ENCODE results near the gene FADS3.
A peak's percentile ranks its signal among the peaks of the same experiment; 100 is the strongest.
"Not testable (repeated sequence)": the region's sequence is repeated elsewhere in the genome, so short reads cannot be mapped to it uniquely, and the experiment has no call there.

FADS3 gene

DNA sequence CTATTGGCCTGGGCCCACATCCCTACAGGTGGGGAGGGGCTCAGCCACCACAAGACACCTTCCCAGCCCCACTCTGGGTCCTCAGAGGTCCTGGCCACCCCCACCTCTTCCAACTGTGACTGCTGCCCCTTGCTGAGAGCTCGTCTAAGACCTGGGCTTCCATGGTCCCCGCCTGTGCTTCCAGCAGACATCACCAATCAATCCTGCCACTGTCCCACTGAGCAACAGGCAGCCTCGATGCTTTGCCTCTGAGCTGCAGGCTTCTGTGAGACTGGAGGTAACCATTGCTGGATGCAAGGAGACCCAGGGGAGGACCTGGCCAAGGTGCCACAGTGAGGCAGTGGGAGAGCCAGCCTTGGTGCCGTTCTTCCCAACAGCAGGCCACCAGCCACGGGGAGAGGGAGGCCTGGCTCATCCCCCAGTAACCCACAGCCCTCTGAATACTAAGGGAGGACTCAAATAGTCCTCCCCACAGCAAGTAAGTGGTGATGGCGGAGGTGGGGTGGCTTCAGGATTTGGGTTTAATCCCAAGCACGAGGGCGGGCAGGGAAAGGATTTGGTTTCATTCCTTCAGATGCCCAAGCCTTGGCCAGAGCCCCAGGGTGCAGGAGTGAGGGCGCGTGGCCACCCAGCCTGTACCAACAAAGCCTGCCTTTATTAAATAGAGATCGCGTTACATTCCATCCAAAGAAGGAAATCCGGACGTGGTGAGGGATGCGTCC, 5.5 kb upstream of the FADS3 start:
- DNase-seq, result no peak

DNA sequence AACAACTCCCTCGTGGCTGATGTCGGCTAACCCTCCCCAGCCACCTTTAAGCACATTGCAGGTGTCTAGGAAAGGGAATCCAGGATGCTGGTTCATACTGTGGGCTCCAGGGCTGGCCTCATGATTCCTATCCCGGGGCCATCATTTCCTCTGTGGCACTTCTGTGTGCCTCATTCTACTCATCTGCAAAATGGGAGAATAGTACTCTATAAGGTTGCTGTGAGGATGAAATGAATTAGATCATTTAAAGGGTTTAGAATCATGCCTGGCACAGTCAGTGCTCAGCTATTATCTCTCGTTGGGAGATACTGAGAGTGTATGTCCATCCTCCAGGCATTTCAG, 4.3 kb upstream of the FADS3 start:
- DNase-seq, result no peak

DNA sequence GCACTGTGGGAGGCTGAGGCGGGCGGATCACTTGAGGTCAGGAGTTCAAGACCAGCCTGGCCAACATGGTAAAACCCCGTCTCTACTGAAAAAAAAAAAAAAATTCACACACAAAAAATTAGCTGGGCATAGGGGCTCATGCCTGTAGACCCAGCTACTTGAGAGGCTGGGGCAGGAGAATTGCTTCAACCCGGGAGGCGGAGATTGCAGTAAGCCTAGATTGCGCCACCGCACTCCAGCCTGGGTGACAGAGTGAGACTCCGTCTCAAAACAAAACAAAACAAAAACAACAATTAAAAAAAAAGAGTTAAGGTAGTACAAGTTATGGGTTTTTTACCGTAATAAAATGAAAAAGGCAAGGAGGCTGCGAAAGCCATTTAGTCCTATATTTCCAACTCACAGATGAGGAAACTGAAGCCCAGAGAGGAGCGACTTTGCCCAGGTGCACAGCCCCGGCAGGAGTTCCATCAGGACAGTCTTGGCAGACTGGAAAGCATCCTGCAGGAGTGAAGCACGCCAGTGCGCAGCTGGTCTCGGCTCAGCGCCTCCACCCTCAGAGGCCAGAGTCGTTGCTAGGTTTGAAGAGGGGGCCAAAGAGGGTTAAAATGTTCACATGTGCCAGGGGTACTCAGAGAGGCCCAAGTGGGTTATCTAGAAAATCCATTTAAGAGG, 3.8 kb upstream of the FADS3 start:
- DNase-seq, result no peak

DNA sequence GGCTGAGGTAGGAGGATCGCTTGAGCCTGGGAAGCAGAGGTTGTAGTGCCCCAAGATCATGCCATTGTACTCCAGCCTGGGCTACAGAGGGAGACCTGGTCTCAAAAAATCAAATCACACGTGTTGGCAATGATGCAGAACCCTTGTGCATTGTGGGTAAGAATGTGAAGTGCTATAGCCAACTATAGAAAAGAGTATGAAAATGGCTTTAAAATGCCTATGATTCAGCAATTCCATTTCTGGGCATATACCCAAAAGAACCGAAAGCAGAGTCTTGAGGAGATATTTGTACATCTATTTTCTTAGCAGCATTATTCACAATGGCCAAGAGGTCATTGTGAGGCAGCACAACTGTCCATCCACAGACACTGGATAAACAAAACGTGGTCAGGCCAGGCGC, 2.6 kb upstream of the FADS3 start:
- DNase-seq, result no peak

DNA sequence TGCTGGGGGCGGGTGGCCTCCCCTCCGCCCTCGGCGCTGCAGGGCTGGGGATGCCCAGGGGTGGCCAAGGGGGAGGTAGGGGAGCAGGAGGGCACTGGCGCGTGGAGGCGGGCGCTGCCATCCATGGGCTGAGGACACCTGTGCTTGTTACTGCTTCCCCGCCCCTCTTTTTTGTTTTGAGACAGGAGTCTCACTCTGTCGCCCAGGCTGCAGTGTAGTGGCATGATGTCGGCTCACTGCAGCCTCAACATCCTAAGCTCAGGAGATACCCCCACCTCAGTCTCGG, 683 bp upstream of the FADS3 start:
- no peak for DNase-seq

DNA sequence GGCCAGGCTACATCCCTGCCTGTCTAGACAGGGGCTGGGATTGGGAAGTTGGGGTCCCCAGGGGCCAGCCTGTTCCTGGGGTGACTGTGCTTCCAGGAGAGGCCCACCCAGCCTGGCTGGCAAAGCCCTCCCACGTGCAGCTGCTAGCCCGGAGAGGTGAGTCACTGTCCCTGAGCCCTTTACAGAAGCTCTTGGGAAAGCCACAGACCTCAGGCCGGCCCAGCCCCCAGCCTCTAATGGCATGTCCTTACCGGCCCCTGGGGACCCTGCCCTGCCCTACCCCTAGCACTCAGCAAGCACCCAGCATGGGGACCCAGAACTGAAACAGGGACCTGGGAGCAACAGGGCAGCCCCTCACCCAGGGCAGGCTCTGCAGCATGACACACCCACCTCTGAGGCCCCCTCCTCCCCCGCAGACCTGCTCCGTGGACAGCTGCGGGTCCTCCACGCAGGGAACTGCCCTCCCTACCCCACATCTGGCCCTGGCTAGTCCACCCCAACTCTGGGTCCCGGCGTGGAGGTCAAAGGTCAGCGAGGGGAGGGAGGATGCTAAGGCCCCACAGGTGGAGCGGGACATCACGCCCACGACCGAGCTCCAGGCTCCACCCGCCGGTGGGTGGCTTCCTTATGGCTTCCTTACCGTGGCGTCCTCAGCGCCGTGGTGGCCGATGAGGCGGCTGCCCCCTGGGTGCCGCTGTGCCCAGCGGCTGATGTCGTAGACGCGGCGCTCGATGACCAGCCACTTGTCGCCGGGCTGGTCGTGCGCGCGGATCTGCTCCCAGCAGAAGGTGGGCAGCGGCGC, 615 bp downstream of the FADS3 start:
- DNase-seq, result no peak

DNA sequence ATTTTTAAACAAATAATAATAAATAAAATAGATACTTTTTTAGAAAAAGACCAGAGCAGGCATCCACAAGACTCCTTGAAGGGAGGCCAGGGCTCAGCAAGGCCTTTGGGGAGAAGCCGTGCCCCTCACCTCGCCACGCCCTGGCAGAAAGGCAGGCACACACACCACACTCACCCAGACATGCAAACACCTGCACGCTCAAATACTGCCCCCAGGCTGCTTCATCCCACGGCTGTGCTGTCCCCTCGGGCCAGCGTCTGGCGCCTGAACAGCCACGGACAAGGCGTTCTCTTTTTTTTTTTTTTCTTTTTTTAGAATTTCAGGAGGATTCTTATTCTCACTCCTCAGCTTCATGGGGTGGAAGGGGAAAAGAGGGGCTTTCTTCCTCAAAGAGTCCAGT, 1.5 kb downstream of the FADS3 start:
- no peak for DNase-seq

DNA sequence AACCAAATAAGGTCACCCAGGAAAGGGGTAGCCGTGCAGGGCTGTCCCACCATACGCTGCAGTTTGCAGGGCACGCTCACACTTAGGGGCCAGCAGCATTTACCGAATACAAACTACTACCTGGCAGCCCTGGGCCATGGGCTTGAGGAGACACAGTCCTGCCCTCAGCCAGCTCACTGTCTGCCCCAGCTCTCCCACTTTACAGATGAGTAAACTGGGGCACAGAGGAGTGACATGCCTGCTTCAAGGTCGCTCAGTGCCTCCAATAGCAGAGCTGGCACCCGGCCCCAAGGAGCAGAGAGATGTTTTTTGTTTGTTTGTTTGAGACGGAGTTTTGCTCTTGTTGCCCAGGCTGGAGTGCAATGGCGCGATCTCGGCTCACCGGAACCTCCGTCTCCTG, 2.8 kb downstream of the FADS3 start:
- DNase-seq, result no peak

DNA sequence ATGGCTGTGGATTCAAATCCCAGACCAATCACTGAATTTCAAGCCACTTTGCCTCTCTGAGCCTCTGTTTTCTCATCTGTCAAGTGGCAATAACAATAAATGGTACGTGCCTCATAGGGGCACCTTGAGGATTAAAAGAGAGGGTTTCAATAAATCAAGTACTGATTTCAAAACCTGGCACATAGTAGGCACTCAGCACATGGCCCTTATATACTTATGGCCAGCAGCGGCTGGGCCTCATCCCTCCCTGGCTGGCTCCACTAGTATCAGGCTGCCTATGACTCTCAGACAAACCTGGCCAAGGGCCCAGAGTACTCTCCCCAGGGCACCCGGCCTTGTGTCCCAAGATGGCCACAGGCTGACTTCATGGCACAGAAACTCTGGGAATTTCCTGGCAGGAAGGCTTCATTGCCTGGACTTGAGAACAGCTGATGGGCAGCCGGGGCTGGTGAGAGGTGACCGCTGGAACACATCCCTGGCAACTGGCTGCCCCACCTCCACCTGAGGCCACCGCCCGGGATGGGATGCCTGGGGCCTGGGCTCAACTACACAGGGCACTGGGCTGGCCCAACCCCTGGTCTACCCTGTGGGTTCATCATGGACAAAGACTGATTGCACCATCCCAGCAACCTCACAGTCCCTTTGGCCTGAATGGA, 3.4 kb downstream of the FADS3 start:
- DNase-seq, result peak; percentile 79

DNA sequence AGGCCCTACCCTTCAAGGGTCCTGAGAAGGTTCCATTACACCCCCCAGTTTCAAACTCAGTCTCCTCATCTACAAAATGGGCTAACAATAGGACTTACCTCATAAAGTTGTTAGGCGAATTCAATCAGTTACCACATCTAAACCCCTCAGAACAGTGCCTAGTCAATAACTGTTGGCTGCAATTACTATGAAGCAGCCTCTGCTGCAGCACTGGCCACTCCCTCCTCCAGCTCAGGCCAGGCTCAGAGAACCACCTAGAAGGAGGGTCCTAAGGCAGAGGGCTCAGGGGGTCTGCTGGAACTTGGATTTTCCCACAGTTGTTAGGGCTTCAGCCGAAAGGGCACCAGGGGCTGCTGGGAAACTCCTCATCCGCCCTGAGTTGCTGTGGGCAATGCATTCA, 4.7 kb downstream of the FADS3 start:
- no peak for DNase-seq

DNA sequence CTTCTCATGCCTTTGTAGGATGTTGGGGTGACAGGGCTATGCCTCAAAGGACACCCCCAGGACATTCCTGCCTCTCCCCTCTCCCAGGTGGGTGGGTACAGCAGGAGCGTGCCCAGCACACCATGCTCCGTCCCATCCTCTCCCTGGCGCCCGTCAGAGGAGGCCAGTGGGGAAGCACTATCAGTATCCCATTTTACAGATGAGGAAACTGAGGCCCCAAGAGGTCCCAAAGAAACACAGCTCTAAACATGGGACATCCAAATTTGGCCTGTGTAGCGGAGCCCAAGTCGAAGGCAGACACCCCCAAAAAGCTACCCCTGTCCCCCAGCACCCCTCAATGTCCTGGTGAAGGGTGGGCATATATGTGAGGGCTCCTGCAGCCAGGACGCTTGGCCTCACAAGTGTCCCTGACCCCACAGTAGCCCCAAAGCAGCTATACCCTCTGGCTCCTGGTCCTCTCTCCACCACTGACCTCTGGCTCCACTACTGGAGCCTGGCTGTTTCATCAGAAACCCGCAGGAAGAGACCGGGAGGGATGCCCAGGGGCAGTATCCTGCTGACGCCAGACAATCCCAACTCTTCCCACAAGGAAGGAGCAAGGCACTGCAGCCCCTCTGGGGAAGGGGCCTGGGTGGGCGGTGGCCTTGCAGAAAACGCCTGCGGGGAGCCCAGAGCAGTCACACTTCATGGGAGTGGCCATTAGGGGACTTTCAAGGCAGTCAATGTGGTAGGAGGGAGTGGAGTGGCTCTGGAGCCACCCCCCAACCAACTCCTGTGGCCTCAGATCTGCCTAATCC, 5.4 kb downstream of the FADS3 start:
- no peak for DNase-seq

DNA sequence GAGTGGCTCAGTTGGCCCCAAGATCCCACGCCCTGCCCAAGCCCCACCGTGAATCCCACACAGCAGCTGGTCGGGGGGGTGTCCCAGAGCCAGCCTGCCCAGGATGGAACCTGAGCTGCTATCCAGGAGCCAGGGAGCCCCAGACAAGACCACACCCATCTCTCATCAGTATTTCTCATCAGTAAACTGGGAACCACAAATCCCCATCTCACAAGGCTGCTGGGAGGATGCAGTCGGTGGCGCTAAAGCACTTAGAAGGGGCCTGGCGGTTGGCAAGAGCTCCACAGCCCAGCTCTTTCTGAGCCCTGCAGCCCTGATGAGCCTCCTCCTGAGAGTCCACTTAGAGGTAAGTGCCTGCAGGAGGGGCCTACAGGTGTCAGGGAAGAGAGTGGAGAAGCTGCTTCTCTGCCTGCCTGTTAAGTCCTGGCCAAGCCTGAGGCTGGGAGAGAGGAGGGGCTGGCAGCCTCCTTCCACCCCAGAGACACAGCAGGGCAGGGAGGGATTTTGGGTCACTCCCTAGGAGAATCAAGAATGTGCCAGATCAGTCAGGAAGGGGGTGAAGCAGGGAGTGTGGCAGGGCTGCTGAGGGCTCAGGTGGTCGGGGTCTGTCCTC, 6.1 kb downstream of the FADS3 start:
- no peak for DNase-seq

DNA sequence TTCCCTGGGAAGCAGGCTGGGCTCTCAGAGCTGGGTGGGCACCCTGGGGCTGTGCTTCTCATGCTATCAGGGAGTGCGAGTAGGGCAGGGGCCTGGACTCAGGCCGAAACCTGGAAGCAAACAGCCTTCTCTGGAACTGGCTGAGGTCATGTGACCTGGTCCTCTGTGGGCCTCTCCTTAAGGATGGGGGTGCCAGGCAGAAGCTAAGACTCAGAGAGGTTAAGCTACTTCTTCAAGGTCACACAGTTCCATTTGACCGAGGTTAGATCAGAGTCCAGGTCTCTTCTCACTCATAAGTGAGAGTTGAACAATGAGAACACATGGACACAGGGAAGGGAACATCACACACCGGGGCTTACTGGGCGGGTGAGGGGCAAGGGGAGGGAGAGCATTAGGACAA, 7.4 kb downstream of the FADS3 start:
- DNase-seq, result no peak

DNA sequence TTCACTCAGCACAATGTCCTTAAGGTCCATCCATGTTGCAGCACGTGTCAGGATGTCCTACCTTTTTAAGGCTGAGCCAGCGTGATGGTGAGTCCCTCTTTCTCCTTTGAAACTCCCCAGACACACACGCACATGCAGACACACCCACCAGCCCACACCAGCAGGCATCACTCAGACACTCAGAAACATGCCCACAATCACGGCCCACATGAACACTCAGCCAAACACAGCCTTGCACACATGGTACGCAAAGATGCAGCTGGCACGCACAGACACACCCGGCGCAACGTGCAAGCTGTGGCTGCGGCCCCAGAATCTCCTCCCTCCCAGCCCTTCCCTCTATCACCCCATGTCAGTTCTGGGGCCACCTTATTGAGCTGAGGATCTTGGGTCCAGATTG, 8.0 kb downstream of the FADS3 start:
- no peak for DNase-seq

DNA sequence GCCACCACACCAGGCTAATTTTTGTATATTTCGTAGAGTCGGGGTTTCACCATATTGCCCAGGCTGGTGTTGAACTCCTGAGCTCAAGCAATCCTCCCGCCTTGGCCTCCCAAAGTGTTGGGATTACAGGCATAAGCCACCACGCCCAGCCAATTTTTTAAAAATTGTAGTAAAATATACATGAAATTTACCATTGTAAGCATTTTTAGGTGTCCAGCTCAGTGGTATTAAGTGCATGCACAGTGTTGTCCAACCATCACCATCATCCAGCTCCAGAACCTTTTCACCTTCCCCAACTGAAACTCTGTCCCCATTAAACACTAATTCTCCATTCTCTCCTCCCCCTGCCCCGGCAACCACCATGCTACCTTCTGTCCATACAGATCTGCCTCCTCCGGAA, 8.5 kb downstream of the FADS3 start:
- DNase-seq, result no peak

DNA sequence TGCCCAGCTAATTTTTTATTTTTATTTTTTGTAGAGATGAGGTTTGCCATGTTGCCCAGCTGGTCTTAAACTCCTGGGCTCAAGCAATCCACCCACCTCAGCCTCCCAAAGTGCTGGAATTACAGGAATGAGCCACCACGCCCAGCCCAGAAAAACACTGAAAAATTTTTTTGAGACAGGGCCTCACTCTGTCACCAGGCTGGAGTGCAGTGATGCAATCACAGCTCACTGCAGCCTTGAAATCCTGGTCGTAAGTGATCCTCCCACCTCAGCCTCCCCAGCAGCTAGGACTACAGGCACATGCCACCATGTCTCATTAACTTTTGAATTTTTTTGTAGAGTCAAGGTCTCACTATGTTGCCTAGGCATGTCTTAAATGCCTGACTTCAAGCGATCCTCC, 9.1 kb downstream of the FADS3 start:
- DNase-seq, result not testable (repeated sequence)

DNA sequence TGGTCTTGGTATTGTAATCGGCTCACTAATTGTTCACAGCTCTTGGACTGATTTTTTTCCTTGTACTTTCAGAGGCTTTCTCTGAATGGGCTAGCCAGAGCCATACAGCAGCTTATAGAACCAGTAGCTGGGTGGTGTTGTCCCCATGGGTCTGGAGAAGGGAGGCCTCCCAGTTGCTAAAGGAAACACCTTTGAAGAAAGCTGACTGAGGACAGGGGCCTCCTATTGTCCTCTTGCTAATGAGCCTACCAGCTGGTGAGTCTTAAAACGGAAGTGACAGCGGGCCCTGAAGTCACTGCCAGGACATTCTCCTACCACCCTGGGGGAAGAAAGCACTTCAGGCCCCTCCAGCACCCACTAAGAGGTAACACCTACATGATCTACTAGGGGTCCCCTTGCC, 9.9 kb downstream of the FADS3 start:
- DNase-seq, result no peak

DNA sequence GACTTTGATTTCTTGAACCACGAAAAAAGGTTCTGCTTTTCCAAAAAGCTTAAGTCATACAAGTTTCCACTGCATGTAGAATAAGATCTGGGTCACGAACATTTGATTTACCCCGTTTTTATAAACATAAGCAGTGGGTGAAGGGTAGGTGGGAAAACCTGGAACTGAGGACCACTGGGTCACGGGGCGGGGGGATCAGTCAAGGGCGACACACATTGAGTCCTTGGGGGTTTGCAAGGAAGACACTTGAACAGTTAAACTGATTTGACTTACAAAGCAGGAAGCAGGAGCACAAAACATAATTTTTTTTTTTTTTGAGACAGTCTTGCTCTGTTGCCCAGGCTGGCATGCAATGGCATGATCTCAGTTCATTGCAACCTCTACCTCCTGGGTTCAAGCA, 10.9 kb downstream of the FADS3 start:
- no peak for DNase-seq

DNA sequence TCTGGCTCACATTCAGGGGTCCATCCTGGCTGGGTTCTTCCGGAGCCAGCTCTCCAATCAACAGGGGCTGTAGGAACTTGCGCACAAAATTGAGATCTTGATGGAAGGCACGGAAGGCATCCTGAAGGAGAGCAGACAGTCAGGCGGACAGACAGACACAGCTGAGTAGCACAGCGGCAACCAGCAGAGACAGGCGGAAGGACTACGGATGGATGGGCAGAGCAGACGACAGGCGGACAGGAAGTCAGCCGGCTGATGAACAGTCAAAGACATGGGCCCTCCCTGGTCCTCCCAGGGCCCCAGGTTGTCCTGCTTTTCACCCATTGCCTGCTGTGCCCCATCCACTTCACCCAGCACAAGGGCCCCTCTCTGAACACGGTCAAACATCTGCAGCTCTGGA, 11.3 kb downstream of the FADS3 start:
- DNase-seq, result no peak

DNA sequence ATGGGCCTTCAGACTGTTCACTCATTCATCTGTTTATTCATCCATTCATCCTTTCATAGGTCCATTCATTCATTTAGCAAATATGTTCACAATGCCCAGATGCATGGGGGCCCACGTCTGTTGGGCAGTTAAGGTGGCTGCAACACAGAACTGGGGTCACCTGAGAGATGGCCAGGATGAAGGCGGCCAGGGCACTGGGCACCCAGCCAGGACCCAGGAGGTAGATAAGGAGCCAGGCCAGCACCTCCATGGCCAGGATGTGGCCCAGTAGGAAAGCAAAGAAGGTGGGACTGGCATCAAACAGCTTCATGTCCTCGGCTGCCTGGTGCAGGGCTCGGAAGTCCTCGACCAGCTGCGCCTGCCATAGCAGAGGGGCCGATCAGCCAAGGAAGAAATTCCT, 12.2 kb downstream of the FADS3 start:
- no peak for DNase-seq

DNA sequence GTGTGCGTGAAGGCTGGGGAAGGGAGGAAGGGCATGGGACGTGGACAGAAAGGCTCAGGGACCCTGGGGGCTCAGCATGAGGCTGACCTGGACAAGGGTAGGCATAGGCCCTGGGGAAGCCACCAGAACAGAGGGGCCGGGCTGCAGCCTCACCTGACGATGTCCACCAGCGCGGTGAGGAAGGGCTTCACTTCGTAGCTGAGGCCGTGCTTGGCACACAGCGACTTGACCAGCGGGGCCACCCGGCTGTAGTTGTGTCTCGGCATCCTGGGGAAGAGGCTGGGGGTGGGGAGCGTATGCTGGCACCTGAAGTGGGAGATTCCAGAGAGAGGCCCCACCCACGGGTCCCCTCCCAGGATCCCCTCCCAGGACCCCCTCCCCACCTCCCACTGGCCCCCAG, 15.6 kb downstream of the FADS3 start:
- DNase-seq, result no peak

DNA sequence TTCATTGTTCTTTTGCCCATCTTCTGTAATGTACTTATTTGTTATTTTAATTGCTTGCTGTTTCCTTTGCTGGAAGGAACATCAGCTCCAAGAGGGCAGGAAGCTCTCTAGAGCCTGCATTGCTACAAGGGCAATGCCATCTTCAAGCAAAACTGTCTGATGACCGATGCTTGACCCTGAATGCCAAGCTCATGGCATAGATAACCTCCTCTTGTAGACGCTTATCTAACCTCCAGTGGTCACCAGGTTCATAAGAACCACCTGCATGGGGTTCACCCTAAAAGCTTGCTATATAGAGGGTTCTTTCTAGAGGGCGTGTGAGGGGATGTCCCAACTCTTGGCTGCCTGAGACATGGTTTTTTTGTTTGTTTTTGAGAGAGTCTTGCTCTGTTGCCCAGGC, 16.5 kb downstream of the FADS3 start:
- DNase-seq, result no peak

DNA sequence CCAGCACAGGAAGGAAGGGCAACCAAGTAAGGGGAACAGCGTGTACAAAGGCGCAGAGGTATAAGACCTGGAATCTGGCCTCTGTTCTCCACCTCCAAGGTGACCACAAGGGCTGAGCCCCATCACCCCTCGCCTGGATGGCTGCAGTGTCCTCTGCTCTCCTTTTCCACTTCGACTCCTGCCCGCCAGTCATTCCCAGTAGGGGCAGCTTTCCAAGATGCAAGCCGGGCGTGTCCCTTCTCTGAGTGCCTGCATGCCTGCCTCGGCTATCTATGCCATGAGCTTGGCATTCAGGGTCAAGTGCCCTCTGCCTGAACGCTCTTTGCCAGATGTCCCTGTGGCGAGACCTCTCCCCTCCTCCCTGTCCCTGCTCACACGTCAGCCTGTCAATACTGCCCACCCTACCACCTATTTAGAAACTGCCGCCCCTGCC, 17.0 kb downstream of the FADS3 start:
- no peak for DNase-seq
